B cell (primary cell): Measurements from ENCODE around the gene PCDH9. TPM values are rescaled to one million over a fixed set of nuclear protein-coding genes. Genes with fewer than 3 reads are reported as not detected.

Source experiments
- ATAC-seq: fragments of 200-7000 bp; cut with Tn5 transposase; one replicate; pipeline ENCODE4 v1.10.0; 2021; ENCODE audit warnings: low read depth, mild to moderate bottlenecking, moderate number of reproducible peaks, moderate library complexity
- CTCF ChIA-PET: fragments of 350-600 bp; sonication (Branson Sonifier 250); formaldehyde crosslinking; loops from one replicate; lab custom pipeline; 2021; ENCODE audit warnings: antibody characterized with exemption, inconsistent platforms; lab: Charles Lee
- POLR2A ChIA-PET: fragments of 350-600 bp; sonication (Branson Sonifier 250); formaldehyde crosslinking; loops from one replicate; lab custom pipeline; 2021; ENCODE audit warnings: antibody characterized with exemption; lab: Charles Lee
- DNase-seq: peaks from one replicate; pipeline ENCODE4 v3.0.0; 2013
- H2AFZ ChIP-seq: 2 replicates; pipeline ENCODE4 v1.6.1; 2012; ENCODE audit warnings: mild to moderate bottlenecking, low read depth, low read length; ENCODE audit not compliant: insufficient read depth, poor library complexity, severe bottlenecking
- H3K27ac ChIP-seq, 2 donors: 1 replicate in 1 of 2; 2 replicates in 1 of 2; pipeline ENCODE4 v1.5.1; 2012 to 2013; ENCODE audit warnings: low read length in 2 of 2, mild to moderate bottlenecking in 2 of 2, moderate library complexity in 1 of 2
- H3K27me3 ChIP-seq, 4 experiments: fragments of 200-600 bp in 1 of 4; sonication (generic) in 1 of 4; replicated peaks in 1 of 4; 1 replicate in 2 of 4; 2 replicates in 2 of 4; pipeline versions ENCODE4 v1.6.1 to v1.7.0; 2013 to 2016; ENCODE audit warnings: low read length in 3 of 4, mild to moderate bottlenecking in 2 of 4, mixed read lengths in 1 of 4, moderate library complexity in 1 of 4; ENCODE audit not compliant: insufficient read depth in 4 of 4, control insufficient read depth in 3 of 4; ENCODE audit errors: control extremely low read depth in 1 of 4
- H3K36me3 ChIP-seq, 2 experiments: replicated peaks in 1 of 2; 1 replicate in 1 of 2; 2 replicates in 1 of 2; pipeline versions ENCODE4 v1.6.1 to v1.7.1; 2013; ENCODE audit warnings: low read length in 1 of 2; ENCODE audit not compliant: insufficient read depth in 2 of 2, control insufficient read depth in 1 of 2; ENCODE audit errors: control extremely low read depth in 1 of 2, extremely low read depth in 1 of 2
- H3K4me1 ChIP-seq, 2 donors: fragments of 200-600 bp in 1 of 2; sonication (generic) in 1 of 2; 1 replicate in 1 of 2; 2 replicates in 1 of 2; pipeline versions ENCODE4 v1.5.1 to v1.6.1; 2013 to 2017; ENCODE audit warnings: low read length in 2 of 2; ENCODE audit not compliant: control insufficient read depth in 2 of 2, insufficient read depth in 2 of 2
- H3K4me2 ChIP-seq: replicated peaks from 2 replicates; pipeline ENCODE3; 2012; ENCODE audit warnings: mild to moderate bottlenecking, low read depth, low read length; ENCODE audit not compliant: poor library complexity, severe bottlenecking
- H3K4me3 ChIP-seq, 5 experiments: fragments of 200-600 bp in 1 of 5; sonication (generic) in 1 of 5; 1 replicate in 3 of 5; 2 replicates in 2 of 5; pipeline versions ENCODE4 v1.5.1 to v1.7.0; 2011 to 2016; ENCODE audit warnings: low read length in 4 of 5, mild to moderate bottlenecking in 4 of 5, low read depth in 2 of 5, control low read depth in 1 of 5, moderate library complexity in 1 of 5; ENCODE audit not compliant: insufficient read depth in 1 of 5; ENCODE audit errors: control extremely low read depth in 1 of 5, extremely low read depth in 1 of 5
- H3K79me2 ChIP-seq: fragments of 200-600 bp; sonication (generic); one replicate; pipeline ENCODE4 v1.6.0; 2016; ENCODE audit warnings: low read length; ENCODE audit not compliant: control insufficient read depth, insufficient read depth
- H3K9ac ChIP-seq: fragments of 200-600 bp; sonication (generic); 2 replicates; pipeline ENCODE4 v1.6.1; 2017; ENCODE audit warnings: mild to moderate bottlenecking, low read length, moderate library complexity
- H3K9me3 ChIP-seq, 3 donors: one replicate each; pipeline versions ENCODE4 v1.6.1 to v1.7.1; 2013; ENCODE audit warnings: low read length in 2 of 3; ENCODE audit not compliant: control insufficient read depth in 2 of 3, insufficient read depth in 1 of 3; ENCODE audit errors: control extremely low read depth in 1 of 3
- H4K20me1 ChIP-seq: 2 replicates; pipeline ENCODE4 v1.6.0; 2012; ENCODE audit warnings: mild to moderate bottlenecking, low read length; ENCODE audit not compliant: insufficient read depth, control insufficient read depth, poor library complexity, severe bottlenecking
- H3K27ac Mint-ChIP-seq: one replicate; pipeline ENCODE4 v1.8.0; 2021; ENCODE audit warnings: mixed read lengths
- H3K27me3 Mint-ChIP-seq: one replicate; pipeline ENCODE4 v1.8.0; 2021; ENCODE audit warnings: mixed read lengths
- H3K4me1 Mint-ChIP-seq: one replicate; pipeline ENCODE4 v1.8.0; 2021; ENCODE audit warnings: mixed read lengths
- H3K4me3 Mint-ChIP-seq: one replicate; pipeline ENCODE4 v1.8.0; 2021; ENCODE audit warnings: mixed read lengths
- H3K9me3 Mint-ChIP-seq: one replicate; pipeline ENCODE4 v1.8.0; 2022; ENCODE audit warnings: mixed read lengths; ENCODE audit not compliant: insufficient read depth
- CTCF ChIP-seq: fragments of 200-600 bp; IDR thresholded peaks from one replicate; pipeline ENCODE4 v1.8.0; 2022; ENCODE audit warnings: antibody characterized with exemption, mild to moderate bottlenecking
- EZH2 ChIP-seq: IDR thresholded peaks from 2 replicates; pipeline ENCODE4 v1.6.1; 2012; ENCODE audit warnings: borderline replicate concordance, low read depth, mild to moderate bottlenecking, moderate library complexity, low read length; ENCODE audit not compliant: insufficient read depth, poor library complexity, severe bottlenecking
- whole genome bisulfite sequencing: methylation state at CpG from one replicate; pipeline ENCODE4 v1.1.5; 2013; ENCODE audit warnings: missing lambda C conversion rate; ENCODE audit not compliant: insufficient coverage; 5-methylcytosine and 5-hydroxymethylcytosine counted together
- intact Hi-C: fragments of 100-400 bp; cut with micrococcal nuclease; formaldehyde crosslinking; loops from one replicate; pipeline ENCODE4 v1.10.0; 2022
- polyA plus RNA-seq: library from polyadenylated mRNA; depleted of rRNA; stranded (reverse); fragments of >200 nt; gene quantifications from 2 replicates; pipeline ENCODE4 v1.2.3, GENCODE V29; 2012
- total RNA-seq, 2 donors: library from RNA; stranded (reverse); fragments of 120-200 nt in 1 of 2; gene quantifications; 1 replicate in 1 of 2; 2 replicates in 1 of 2; pipeline versions ENCODE4 v1.2.3 to v1.2.4, GENCODE V29; 2013 to 2022

The PCDH9 gene
- total and polyA plus RNA-seq, 2 donors (not counting 1 experiment from before 2014, with no cell fraction given): 13.1 to 21.8 TPM

- intact Hi-C loops: no loop called here
- H3K27me3 ChIP-seq: no peaks in the 10 kb centered on the region
- no peaks in the 10 kb centered on the region for H3K9me3 Mint-ChIP-seq
- peaks cover 25% of the 10 kb centered on the region for H3K79me2 ChIP-seq
- no peak overlapping the region for H3K27ac ChIP-seq
- peaks cover 0 to 3% (median 0%) of the 10 kb centered on the region in 3 donors for H3K9me3 ChIP-seq
- no peak overlapping the region for H3K9ac ChIP-seq
- no peak overlapping the region for H3K27ac Mint-ChIP-seq
- H3K4me1 Mint-ChIP-seq: peaks cover 26% of the 10 kb centered on the region
- peaks cover 0 to 4% of the 10 kb centered on the region in 2 experiments for H3K36me3 ChIP-seq
- H4K20me1 ChIP-seq: no peaks in the 10 kb centered on the region
- no peak for TF ChIP-seq EZH2
- TF ChIP-seq CTCF: no peak
- H2AFZ ChIP-seq: no peak overlapping the region
- peaks cover 5 to 17% of the 10 kb centered on the region in 2 donors for H3K4me1 ChIP-seq
- H3K4me2 ChIP-seq: no peak overlapping the region
- POLR2A ChIA-PET: no interaction called here
- no peak for ATAC-seq
- H3K4me3 ChIP-seq: no peak overlapping the region
- H3K4me3 Mint-ChIP-seq: no peak overlapping the region
- no peaks in the 10 kb centered on the region for H3K27me3 Mint-ChIP-seq
- no peak for DNase-seq
- CTCF ChIA-PET: interaction anchor here (0.9 kb wide), 1 partner anchor 21 kb away, joined by 3 read pairs; no protein-coding TSS in a partner anchor
These were observed 12.3 kb downstream of the PCDH9 start for GRCh38 chr13:67217880-67218279.

- H3K4me2 ChIP-seq: no peak overlapping the region
- no peak overlapping the region for H3K27ac ChIP-seq
- no peaks in the 10 kb centered on the region for H3K27me3 Mint-ChIP-seq
- TF ChIP-seq CTCF: no peak
- TF ChIP-seq EZH2: no peak
- peaks cover 4 to 8% of the 10 kb centered on the region in 2 donors for H3K4me1 ChIP-seq
- intact Hi-C loops: no loop called here
- DNase-seq (no peak), ATAC-seq (no peak)
- no peaks in the 10 kb centered on the region for H4K20me1 ChIP-seq
- peaks cover 22% of the 10 kb centered on the region for H3K4me1 Mint-ChIP-seq
- H3K27ac Mint-ChIP-seq: no peak overlapping the region
- 100% methylated on average over 1 of the region's 4 CpGs for WGBS
- no peak overlapping the region for H2AFZ ChIP-seq
- peaks cover 16% of the 10 kb centered on the region for H3K79me2 ChIP-seq
- peaks cover 0 to 3% (median 0%) of the 10 kb centered on the region in 3 donors for H3K9me3 ChIP-seq
- H3K36me3 ChIP-seq: peaks cover 0 to 4% of the 10 kb centered on the region in 2 experiments
- ChIA-PET POLR2A (no interaction called here), CTCF (no interaction called here)
- no peak overlapping the region for H3K9ac ChIP-seq
- no peak overlapping the region for H3K4me3 Mint-ChIP-seq
- H3K27me3 ChIP-seq: no peaks in the 10 kb centered on the region
- H3K4me3 ChIP-seq: no peak overlapping the region
- H3K9me3 Mint-ChIP-seq: no peaks in the 10 kb centered on the region
These were observed 13.3 kb downstream of the PCDH9 start for GRCh38 chr13:67216864-67217263.
